Pancreas (tissue), 10 donors: Measurements from ENCODE around the gene GPC6. TPM values are rescaled to one million over a fixed set of nuclear protein-coding genes. Genes with fewer than 3 reads are reported as not detected.

Experiments used
- ATAC-seq, 4 donors: fragments of 200-7000 bp; cut with Tn5 transposase; one replicate each; pipeline versions ENCODE4 v1.8.0 to v1.9.1; 2020; ENCODE audit warnings: mild to moderate bottlenecking in 4 of 4, moderate library complexity in 4 of 4
- DNase-seq, 6 donors: peaks; one replicate each; pipeline ENCODE4 v3.0.0-alpha.2; 2020
- FAIRE-seq: peaks from 2 replicates; lab custom pipeline; 2012; peaks lifted over from hg19 to GRCh38; lab: Jason Lieb, UNC
- H3K27ac ChIP-seq, 4 donors: fragments of 200-600 bp; sonication (generic); 1 replicate in 3 of 4; 2 replicates in 1 of 4; pipeline versions ENCODE4 v1.5.0 to v1.8.0; 2020
- H3K27me3 ChIP-seq, 4 donors: fragments of 200-600 bp; one replicate each; pipeline ENCODE4 v1.8.0; 2021
- H3K36me3 ChIP-seq, 3 donors: fragments of 200-600 bp; sonication (generic) in 1 of 3; one replicate each; pipeline versions ENCODE4 v1.5.0 to v1.8.0; 2020 to 2021
- H3K4me1 ChIP-seq, 3 donors: fragments of 200-600 bp; one replicate each; pipeline ENCODE4 v1.8.0; 2021
- H3K4me3 ChIP-seq, 4 donors: fragments of 200-600 bp; sonication (generic) in 2 of 4; one replicate each; pipeline versions ENCODE4 v1.5.0 to v1.8.0; 2020 to 2021
- H3K9me3 ChIP-seq, 4 donors: fragments of 200-600 bp; one replicate each; pipeline ENCODE4 v1.8.0; 2021
- WGBS, 2 donors: extraction: QIAGEN DNeasy Blood & Tissue Kit; methylation state at CpG; one replicate each; pipeline ENCODE4 v1.1.7; 2013; 5-methylcytosine and 5-hydroxymethylcytosine counted together
- intact Hi-C, 3 donors: fragments of 100-400 bp; cut with DNase I; formaldehyde crosslinking; loops; one replicate each; pipeline versions ENCODE4 v1.11.1 to v1.14.2; 2022
- polyA plus RNA-seq, 2 donors: library from polyadenylated mRNA; stranded (reverse); fragments of 200-250 nt; gene quantifications; one replicate each; pipeline ENCODE4 v1.2.3, GENCODE V29; 2013
- total RNA-seq, 6 donors: library from RNA; stranded (reverse); fragmentation: NEBNext Ultra II Directional in 4 of 6; extraction: Animal tissue kit (Norgen Biotek cat#: 25700) in 4 of 6; gene quantifications; one replicate each; pipeline versions ENCODE4 v1.2.1 to v1.2.4, GENCODE V29; 2021 to 2023
- TF ChIP-seq, protein P1 (sequence below), 4 donors: fragments of 200-600 bp; sonication (generic) in 3 of 4; IDR thresholded peaks; one replicate each; pipeline versions ENCODE4 v1.5.0 to v1.8.0; 2021; ENCODE audit warnings: antibody characterized with exemption in 4 of 4
- donor health status: healthy with polysubstance abuse.
- donor health status: DM: no; HTN: no; CAD: no; lungs with moderate emphysema.
- donor health status: DM: no; HTN: no; CAD: no.
- donor health status: control.
- donor health status: control.
- donor health status: Bipolar disorder and iron deficiency.
- donor health status: DM: yes; HTN: yes; CAD: no.
- donor health status: DM: no; HTN: no; CAD: no.
- donor health status: DM: no; HTN: no; CAD: no.
- donor health status: DM: yes; HTN: yes; CAD: no.

Gene GPC6
- total and polyA plus RNA-seq, 8 donors: 0.23 to 3.3 (median 1.2) TPM

DNA sequence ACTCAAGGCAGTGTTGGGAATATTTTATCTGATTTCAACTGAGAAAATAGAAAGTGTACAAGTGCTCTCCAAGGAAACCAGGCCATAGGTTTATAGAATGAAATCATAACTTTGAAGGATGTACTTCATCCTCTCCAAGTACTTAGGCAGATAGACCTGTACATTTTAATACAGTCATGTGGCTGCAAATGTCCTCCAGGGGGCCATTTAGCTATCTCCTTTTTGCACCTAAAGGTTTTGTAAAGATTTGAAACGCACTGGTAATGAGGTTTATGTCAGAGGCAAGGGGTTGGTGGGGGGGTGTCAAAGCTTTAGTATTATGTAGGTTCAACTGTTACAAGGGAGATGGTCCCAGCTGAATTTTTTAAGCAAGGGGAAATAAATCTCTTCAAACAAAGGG is 888.4 kb downstream of the GPC6 start:
- DNase-seq (no peak), FAIRE-seq (no peak), ATAC-seq (no peak)
- no peaks in the 10 kb centered on the region for H3K36me3 ChIP-seq
- H3K9me3 ChIP-seq: no peaks in the 10 kb centered on the region
- H3K27me3 ChIP-seq: no peaks in the 10 kb centered on the region
- H3K4me3 ChIP-seq: no peak overlapping the region
- no peak overlapping the region for H3K27ac ChIP-seq
- intact Hi-C loops: no loop called here
- 78 to 79% methylated on average over 1 of the region's 1 CpG for WGBS, 2 donors
- TF ChIP-seq, protein P1, sequence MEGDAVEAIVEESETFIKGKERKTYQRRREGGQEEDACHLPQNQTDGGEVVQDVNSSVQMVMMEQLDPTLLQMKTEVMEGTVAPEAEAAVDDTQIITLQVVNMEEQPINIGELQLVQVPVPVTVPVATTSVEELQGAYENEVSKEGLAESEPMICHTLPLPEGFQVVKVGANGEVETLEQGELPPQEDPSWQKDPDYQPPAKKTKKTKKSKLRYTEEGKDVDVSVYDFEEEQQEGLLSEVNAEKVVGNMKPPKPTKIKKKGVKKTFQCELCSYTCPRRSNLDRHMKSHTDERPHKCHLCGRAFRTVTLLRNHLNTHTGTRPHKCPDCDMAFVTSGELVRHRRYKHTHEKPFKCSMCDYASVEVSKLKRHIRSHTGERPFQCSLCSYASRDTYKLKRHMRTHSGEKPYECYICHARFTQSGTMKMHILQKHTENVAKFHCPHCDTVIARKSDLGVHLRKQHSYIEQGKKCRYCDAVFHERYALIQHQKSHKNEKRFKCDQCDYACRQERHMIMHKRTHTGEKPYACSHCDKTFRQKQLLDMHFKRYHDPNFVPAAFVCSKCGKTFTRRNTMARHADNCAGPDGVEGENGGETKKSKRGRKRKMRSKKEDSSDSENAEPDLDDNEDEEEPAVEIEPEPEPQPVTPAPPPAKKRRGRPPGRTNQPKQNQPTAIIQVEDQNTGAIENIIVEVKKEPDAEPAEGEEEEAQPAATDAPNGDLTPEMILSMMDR (IDR thresholded peaks at IDR 0.05): no peak
- peaks cover 5 to 14% (median 7%) of the 10 kb centered on the region in 3 donors for H3K4me1 ChIP-seq

DNA sequence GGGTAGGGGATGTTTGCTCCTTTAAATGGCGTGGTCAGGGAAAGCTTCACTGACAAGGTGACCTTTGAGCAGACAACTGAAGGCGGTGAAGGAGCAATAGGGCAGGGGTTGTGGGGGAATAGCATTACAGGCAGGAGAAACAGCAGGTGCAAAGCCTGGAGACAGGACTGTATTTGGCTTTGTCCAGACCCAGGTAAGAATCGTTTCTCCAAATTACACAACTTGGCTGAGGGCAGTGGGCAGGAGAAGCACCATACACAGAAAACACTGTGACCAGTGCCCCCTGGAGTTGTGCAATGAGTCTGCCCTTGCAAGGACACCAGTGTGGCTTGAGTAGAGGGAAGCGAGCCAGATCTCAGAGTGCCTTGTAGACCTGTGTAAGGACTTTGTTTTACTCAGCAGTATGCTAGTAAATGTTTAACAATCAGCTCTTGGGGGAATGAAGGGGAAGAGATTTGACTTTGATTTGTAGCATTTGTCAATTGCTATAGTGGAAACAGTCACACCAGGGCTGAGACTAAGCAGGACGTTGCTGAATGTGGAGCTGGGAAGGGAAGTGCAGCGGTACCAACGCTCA is 892.8 kb downstream of the GPC6 start:
- no peaks in the 10 kb centered on the region for H3K36me3 ChIP-seq
- intact Hi-C loops: no loop called here
- H3K27ac ChIP-seq: peak overlapping the region in 1 of 4 donors; percentile 16
- peak in 4 of 6 donors; percentile 33 to 64 (median 42) for DNase-seq
- ATAC-seq: peak; percentile 75 to 91 (median 82)
- H3K9me3 ChIP-seq: no peaks in the 10 kb centered on the region
- H3K4me3 ChIP-seq: no peak overlapping the region
- no peak for FAIRE-seq
- TF ChIP-seq, protein P1 (IDR thresholded peaks at IDR 0.05): peak in 1 of 4 donors; percentile 14
- peaks cover 5 to 33% (median 10%) of the 10 kb centered on the region in 3 donors for H3K4me1 ChIP-seq
- 14 to 21% methylated on average over 7 of the region's 7 CpGs for WGBS, 2 donors
- H3K27me3 ChIP-seq: no peaks in the 10 kb centered on the region

DNA sequence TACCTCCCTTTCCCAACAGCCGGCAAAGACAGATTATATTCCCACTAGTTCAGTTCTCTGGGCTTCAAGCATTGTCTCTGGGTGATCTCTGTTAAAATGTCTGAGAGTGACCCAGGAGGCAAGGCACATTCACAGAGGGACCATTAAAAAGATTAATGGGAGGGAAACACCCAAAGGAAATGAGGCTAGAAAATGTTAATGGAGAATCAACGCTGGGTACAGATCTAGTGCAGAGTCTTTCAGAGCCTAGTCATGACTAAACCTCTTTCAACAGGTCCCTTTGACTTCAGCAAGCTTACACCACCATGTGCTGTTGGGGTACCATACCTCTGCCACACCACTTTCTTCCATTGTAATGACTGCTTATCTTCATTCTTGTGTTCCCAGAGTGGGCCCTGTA is 894.3 kb downstream of the GPC6 start:
- 32 to 45% methylated on average over 2 of the region's 2 CpGs for WGBS, 2 donors
- H3K4me3 ChIP-seq: no peak overlapping the region
- DNase-seq (no peak), FAIRE-seq (no peak), ATAC-seq (peak in 3 of 4 donors; percentile 18 to 33 (median 31))
- TF ChIP-seq, protein P1 (IDR thresholded peaks at IDR 0.05): no peak
- no peaks in the 10 kb centered on the region for H3K9me3 ChIP-seq
- H3K27me3 ChIP-seq: no peaks in the 10 kb centered on the region
- no peak overlapping the region for H3K27ac ChIP-seq
- H3K4me1 ChIP-seq: peaks cover 5 to 33% (median 10%) of the 10 kb centered on the region in 3 donors
- no peaks in the 10 kb centered on the region for H3K36me3 ChIP-seq
- intact Hi-C loops: no loop called here

DNA sequence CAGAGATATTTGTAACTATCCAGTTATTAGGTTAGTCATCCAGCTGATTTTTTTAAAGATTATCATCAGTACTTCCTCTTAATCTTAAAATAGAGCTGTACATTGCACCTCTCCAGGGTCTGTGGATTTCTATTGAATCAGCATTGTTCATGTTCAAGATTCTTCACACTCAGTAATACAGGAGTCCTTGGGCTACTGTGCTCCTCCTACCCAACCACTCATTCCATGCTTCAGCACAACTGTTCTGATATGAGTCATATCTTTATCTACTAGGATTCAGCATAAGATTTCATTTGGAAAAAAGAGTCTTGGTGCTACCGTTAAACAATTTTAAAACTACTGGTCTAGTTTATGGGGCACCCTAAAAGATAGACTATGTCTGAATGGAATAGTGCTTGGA is 895.1 kb downstream of the GPC6 start:
- DNase-seq: no peak
- no peak for FAIRE-seq
- H3K27ac ChIP-seq: no peak overlapping the region
- TF ChIP-seq, protein P1 (IDR thresholded peaks at IDR 0.05): no peak
- 65 to 69% methylated on average over 1 of the region's 1 CpG for WGBS, 2 donors
- intact Hi-C loops: no loop called here
- H3K27me3 ChIP-seq: no peaks in the 10 kb centered on the region
- ATAC-seq: peak in 2 of 4 donors; percentile 36 to 39
- no peaks in the 10 kb centered on the region for H3K36me3 ChIP-seq
- no peak overlapping the region for H3K4me3 ChIP-seq
- H3K9me3 ChIP-seq: no peaks in the 10 kb centered on the region
- peaks cover 5 to 33% (median 10%) of the 10 kb centered on the region in 3 donors for H3K4me1 ChIP-seq

DNA sequence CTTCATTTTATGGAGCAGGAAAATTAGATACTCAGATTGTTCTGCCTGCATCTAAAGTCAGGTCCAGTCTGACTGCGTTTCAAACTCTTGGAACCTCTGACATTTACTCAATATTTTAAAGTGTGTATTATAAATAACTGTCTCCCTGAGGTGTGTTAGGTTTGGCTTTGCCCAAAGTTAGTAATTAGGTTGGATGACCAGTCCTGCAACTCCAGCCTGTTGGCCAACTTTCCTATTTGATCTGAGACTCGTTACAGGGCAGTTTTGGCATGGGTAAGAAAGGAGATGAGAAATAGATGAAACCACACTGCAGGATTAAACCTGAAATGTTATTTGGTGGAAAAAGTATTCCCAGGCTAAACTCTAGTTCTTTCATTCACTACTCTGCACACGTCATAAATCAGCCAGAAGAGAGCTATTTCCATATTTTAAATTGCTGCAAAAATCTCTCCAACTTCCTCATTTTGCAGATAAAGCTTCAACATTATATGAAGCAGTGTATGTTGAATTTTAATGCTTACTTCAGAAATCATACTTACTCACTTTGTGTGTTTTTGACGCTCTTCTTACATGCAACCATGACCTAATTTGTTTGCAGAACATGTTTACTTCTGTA is 895.8 kb downstream of the GPC6 start:
- Histone ChIP-seq H3K27ac (no peak overlapping the region), H3K36me3 (no peaks in the 10 kb centered on the region), H3K4me3 (no peak overlapping the region), H3K4me1 (peaks cover 5 to 33% (median 10%) of the 10 kb centered on the region in 3 donors), H3K9me3 (no peaks in the 10 kb centered on the region), H3K27me3 (no peaks in the 10 kb centered on the region)
- intact Hi-C loops: no loop called here
- no peak for FAIRE-seq
- TF ChIP-seq, protein P1 (IDR thresholded peaks at IDR 0.05): no peak
- ATAC-seq: peak in 2 of 4 donors; percentile 45 to 47
- whole genome bisulfite sequencing, 2 donors: 40 to 51% methylated on average over 4 of the region's 4 CpGs
- peak in 1 of 6 donors; percentile 10 for DNase-seq
